Panc1 (cell line): Measurements from ENCODE around the gene GFOD2. TPM values are rescaled to one million over a fixed set of nuclear protein-coding genes. Genes with fewer than 3 reads are reported as not detected.

Source experiments
- ATAC-seq: fragments of 200-7000 bp; cut with Tn5 transposase; 2 replicates; pipeline ENCODE4 v1.9.1; 2020; ENCODE audit warnings: mild to moderate bottlenecking, moderate library complexity
- BruUV-seq: library from RNA; stranded (reverse); fragments of 400-500 nt; replicated peaks from 2 replicates; lab custom pipeline; 2021; lab: Mats Ljungman, UMichigan
- CTCF ChIA-PET: fragments of 300-600 bp; sonication (Branson Sonifier 250); formaldehyde crosslinking; loops from one replicate; lab custom pipeline; 2022; ENCODE audit warnings: antibody characterized with exemption; lab: Charles Lee
- POLR2A ChIA-PET: fragments of 300-600 bp; sonication (Branson Sonifier 250); formaldehyde crosslinking; loops from one replicate; lab custom pipeline; 2022; ENCODE audit warnings: antibody characterized with exemption; lab: Charles Lee
- DNase-seq: peaks from one replicate; pipeline ENCODE4 v3.0.0-alpha.2; 2010; ENCODE audit warnings: low read depth, low spot score
- H3K27ac ChIP-seq: 2 replicates; pipeline ENCODE4 v1.5.1; 2011; ENCODE audit warnings: mild to moderate bottlenecking, low read length, inconsistent platforms
- H3K27me3 ChIP-seq: fragments of 200-500 bp; sonication (Bioruptor generic); 2 replicates; pipeline ENCODE4 v1.6.0; 2014; ENCODE audit warnings: low read length, inconsistent platforms; ENCODE audit not compliant: control insufficient read depth, insufficient read depth
- H3K36me3 ChIP-seq: fragments of 200-500 bp; sonication (Bioruptor generic); 2 replicates; pipeline ENCODE4 v1.5.1; 2014; ENCODE audit warnings: inconsistent platforms, mild to moderate bottlenecking, low read length, moderate library complexity; ENCODE audit not compliant: control insufficient read depth, insufficient read depth
- H3K4me1 ChIP-seq: 2 replicates; pipeline ENCODE4 v1.5.1; 2011; ENCODE audit warnings: inconsistent platforms, mild to moderate bottlenecking, low read length, moderate library complexity; ENCODE audit not compliant: control insufficient read depth, insufficient read depth
- H3K4me3 ChIP-seq, 2 experiments: 2 replicates each; pipeline ENCODE4 v1.5.1; 2011 to 2012; ENCODE audit warnings: low read depth in 2 of 2, low read length in 2 of 2, mild to moderate bottlenecking in 2 of 2, inconsistent platforms in 1 of 2, moderate library complexity in 1 of 2
- H3K9me3 ChIP-seq: fragments of 200-500 bp; sonication (Bioruptor generic); 2 replicates; pipeline ENCODE4 v1.5.1; 2014; ENCODE audit warnings: low read depth, mild to moderate bottlenecking, inconsistent platforms, low read length, moderate library complexity; ENCODE audit not compliant: control insufficient read depth, insufficient read depth
- CTCF ChIP-seq: fragments of 450-650 bp; IDR thresholded peaks from 2 replicates; pipeline ENCODE4 v1.5.1; 2017; ENCODE audit warnings: mild to moderate bottlenecking
- POLR2AphosphoS5 ChIP-seq: IDR thresholded peaks from 2 replicates; pipeline ENCODE4 v1.6.1; 2012; ENCODE audit warnings: mild to moderate bottlenecking, low read depth, low read length, moderate library complexity
- SIN3A ChIP-seq: IDR thresholded peaks from 2 replicates; pipeline ENCODE4 v1.6.1; 2012; ENCODE audit warnings: low read depth, mild to moderate bottlenecking, low read length, moderate library complexity, borderline replicate concordance; ENCODE audit not compliant: insufficient read depth
- TCF7L2 ChIP-seq: IDR thresholded peaks from 2 replicates; pipeline ENCODE4 v1.6.1; 2011; ENCODE audit warnings: mild to moderate bottlenecking, low read depth, low read length, inconsistent platforms
- in situ Hi-C: cut with HindIII; loops from 2 replicates; pipeline ENCODE4 v1.10.0; 2016; ENCODE audit warnings: low sequenced_read_pairs, low pct_unique_long_range_greater_than_20kb
- intact Hi-C: fragments of 100-400 bp; cut with micrococcal nuclease; formaldehyde crosslinking; loops from one replicate; pipeline ENCODE4 v1.10.0; 2022; ENCODE audit not compliant: unreplicated experiment
- total RNA-seq: library from RNA; stranded (reverse); gene quantifications from one replicate; pipeline ENCODE4 v1.2.1, GENCODE V29; 2021; ENCODE audit not compliant: unreplicated experiment
- TF ChIP-seq, protein P1 (sequence below), 2 experiments: IDR thresholded peaks; 2 replicates each; pipeline ENCODE4 v1.6.1; 2011 to 2012; ENCODE audit warnings: low read depth in 2 of 2, control low read depth in 1 of 2, low read length in 1 of 2, mild to moderate bottlenecking in 1 of 2, moderate library complexity in 1 of 2; ENCODE audit not compliant: insufficient read depth in 1 of 2

GFOD2 gene
- total RNA-seq, 1 experiment from 2014 or later: 15.1 TPM

- Histone ChIP-seq H3K4me1 (no peaks in the 10 kb centered on the region), H3K27ac (no peak overlapping the region), H3K36me3 (no peaks in the 10 kb centered on the region), H3K27me3 (no peaks in the 10 kb centered on the region), H3K4me3 (no peak overlapping the region), H3K9me3 (no peaks in the 10 kb centered on the region)
- BruUV-seq: no TSS peak
- intact Hi-C loops (loop anchor here (10.0 kb wide), 1 partner anchor 104 kb away; no protein-coding TSS in a partner anchor), in situ Hi-C loops (no loop called here)
- TF ChIP-seq SIN3A (no peak), POLR2AphosphoS5 (no peak), TCF7L2 (no peak), CTCF (no peak)
- TF ChIP-seq, protein P1, sequence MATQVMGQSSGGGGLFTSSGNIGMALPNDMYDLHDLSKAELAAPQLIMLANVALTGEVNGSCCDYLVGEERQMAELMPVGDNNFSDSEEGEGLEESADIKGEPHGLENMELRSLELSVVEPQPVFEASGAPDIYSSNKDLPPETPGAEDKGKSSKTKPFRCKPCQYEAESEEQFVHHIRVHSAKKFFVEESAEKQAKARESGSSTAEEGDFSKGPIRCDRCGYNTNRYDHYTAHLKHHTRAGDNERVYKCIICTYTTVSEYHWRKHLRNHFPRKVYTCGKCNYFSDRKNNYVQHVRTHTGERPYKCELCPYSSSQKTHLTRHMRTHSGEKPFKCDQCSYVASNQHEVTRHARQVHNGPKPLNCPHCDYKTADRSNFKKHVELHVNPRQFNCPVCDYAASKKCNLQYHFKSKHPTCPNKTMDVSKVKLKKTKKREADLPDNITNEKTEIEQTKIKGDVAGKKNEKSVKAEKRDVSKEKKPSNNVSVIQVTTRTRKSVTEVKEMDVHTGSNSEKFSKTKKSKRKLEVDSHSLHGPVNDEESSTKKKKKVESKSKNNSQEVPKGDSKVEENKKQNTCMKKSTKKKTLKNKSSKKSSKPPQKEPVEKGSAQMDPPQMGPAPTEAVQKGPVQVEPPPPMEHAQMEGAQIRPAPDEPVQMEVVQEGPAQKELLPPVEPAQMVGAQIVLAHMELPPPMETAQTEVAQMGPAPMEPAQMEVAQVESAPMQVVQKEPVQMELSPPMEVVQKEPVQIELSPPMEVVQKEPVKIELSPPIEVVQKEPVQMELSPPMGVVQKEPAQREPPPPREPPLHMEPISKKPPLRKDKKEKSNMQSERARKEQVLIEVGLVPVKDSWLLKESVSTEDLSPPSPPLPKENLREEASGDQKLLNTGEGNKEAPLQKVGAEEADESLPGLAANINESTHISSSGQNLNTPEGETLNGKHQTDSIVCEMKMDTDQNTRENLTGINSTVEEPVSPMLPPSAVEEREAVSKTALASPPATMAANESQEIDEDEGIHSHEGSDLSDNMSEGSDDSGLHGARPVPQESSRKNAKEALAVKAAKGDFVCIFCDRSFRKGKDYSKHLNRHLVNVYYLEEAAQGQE (IDR thresholded peaks at IDR 0.05; ENCODE audit: insufficient read depth in 1 of 2, low read depth in 2 of 2, low read length in 1 of 2): no peak
- ChIA-PET CTCF (interaction anchor here (0.6 kb wide), 1 partner anchor 126 kb away, joined by 9 read pairs; no protein-coding TSS in a partner anchor), POLR2A (no interaction called here)
- DNase-seq (no peak), ATAC-seq (no peak)
Measured at GRCh38 chr16:67648764-67649407, 70.2 kb downstream of the GFOD2 start.

GRCh38 chr16:67648088-67648763 is 70.9 kb downstream of the GFOD2 start:
- Histone ChIP-seq H3K27ac (no peak overlapping the region), H3K36me3 (no peaks in the 10 kb centered on the region), H3K27me3 (no peaks in the 10 kb centered on the region), H3K4me1 (no peaks in the 10 kb centered on the region), H3K9me3 (no peaks in the 10 kb centered on the region), H3K4me3 (no peak overlapping the region)
- intact Hi-C loops: loop anchor here (10.0 kb wide), 1 partner anchor 103 kb away; no protein-coding TSS in a partner anchor
- no TSS peak for BruUV-seq
- DNase-seq (no peak), ATAC-seq (no peak)
- in situ Hi-C loops: no loop called here
- POLR2A ChIA-PET: no interaction called here
- TF ChIP-seq, protein P1 (IDR thresholded peaks at IDR 0.05; ENCODE audit: insufficient read depth in 1 of 2, low read depth in 2 of 2, low read length in 1 of 2): no peak
- TF ChIP-seq CTCF (no peak), SIN3A (no peak), TCF7L2 (no peak)
- CTCF ChIA-PET: interaction anchor here (0.6 kb wide), 1 partner anchor 125 kb away, joined by 9 read pairs; no protein-coding TSS in a partner anchor
